ENCODE data around the gene YWHAE.

Gene YWHAE

GRCh38 chr17:1298606-1299005 lies 101.4 kb downstream of the YWHAE start:
- H3K27ac ChIP-seq (ENCODE audit: low read length), result no peak overlapping the region
- no peak overlapping the region for H3K9ac ChIP-seq (ENCODE audit: low read depth, low read length)
- no peaks in the 10 kb centered on the region for H3K36me3 ChIP-seq (ENCODE audit: insufficient read depth, low read depth, low read length)
- H3K4me3 ChIP-seq (ENCODE audit: low read length), result 0 out of 2 replicates have a peak overlapping the region, but pooled peaks have one; percentile 6
- no peaks in the 10 kb centered on the region; the same call in 1 of the 2 replicates for H3K9me3 ChIP-seq (ENCODE audit: insufficient read depth, low read depth, low read length)
- H3K27me3 ChIP-seq (ENCODE audit: insufficient read depth, low read length), result peaks cover 12% of the 10 kb centered on the region
- H3K4me1 ChIP-seq (ENCODE audit: insufficient read depth, low read length), result peaks cover 4% of the 10 kb centered on the region; the same call in 1 of the 2 replicates
